Colon (tissue), 2 donors: ENCODE data around the gene CISD3.

Experiments used
- FAIRE-seq: peaks from 2 replicates; lab custom pipeline; 2012; peaks lifted over from hg19 to GRCh38; lab: Jason Lieb, UNC
- donor health status: control.
- donor health status: control.

Gene CISD3

DNA sequence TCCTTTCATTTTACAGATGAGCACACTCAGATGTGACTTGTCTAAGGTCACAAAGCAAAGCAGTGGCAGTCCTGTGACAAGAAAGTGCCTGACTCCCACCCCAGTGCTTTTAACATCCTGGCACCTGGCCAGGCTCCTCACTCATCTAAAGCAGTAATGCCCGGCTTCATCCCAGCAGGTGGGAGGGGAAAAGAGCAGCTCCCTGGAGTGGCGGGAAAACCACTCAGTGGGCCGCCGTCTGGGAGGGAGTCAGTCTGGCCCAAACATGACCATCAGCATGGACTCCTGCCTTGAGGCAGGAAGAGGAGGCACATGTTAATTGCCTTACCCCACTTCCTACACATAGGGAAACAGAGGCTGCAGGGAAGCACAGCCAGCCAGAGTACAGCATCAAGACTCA lies 15.4 kb downstream of the CISD3 start:
- FAIRE-seq = no peak

GRCh38 chr17:38746004-38746848 lies 16.1 kb downstream of the CISD3 start:
- no peak for FAIRE-seq

DNA sequence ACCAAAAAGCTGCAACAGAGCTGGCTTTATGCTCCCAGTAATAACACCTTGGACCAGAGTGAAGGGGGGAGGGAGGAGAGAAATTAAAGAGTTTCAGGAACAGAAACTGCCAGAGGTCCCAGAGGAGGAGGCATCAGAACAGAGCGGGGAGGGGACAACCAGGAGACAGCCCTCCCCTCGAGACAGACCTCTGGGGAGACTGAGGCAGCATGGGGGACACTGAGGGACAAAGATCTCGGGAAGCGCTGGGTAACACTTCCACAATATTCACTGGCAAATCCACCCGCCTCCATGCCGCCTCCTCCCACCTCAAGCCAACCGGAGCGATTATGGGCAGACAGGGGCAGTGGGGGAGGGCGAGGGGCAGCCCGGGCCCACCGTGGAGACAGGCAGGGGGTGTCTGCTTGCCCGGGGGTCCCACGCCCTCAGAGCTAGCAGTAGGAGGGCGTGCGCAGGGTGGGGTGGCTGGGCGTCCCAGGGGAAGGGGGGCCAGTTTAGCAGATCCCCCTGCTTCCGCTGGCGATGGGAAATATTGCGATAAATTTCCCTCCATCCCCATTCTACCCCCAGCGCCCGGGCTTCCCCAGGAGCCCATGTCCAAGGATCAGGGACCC lies 16.8 kb downstream of the CISD3 start:
- FAIRE-seq = no peak

DNA sequence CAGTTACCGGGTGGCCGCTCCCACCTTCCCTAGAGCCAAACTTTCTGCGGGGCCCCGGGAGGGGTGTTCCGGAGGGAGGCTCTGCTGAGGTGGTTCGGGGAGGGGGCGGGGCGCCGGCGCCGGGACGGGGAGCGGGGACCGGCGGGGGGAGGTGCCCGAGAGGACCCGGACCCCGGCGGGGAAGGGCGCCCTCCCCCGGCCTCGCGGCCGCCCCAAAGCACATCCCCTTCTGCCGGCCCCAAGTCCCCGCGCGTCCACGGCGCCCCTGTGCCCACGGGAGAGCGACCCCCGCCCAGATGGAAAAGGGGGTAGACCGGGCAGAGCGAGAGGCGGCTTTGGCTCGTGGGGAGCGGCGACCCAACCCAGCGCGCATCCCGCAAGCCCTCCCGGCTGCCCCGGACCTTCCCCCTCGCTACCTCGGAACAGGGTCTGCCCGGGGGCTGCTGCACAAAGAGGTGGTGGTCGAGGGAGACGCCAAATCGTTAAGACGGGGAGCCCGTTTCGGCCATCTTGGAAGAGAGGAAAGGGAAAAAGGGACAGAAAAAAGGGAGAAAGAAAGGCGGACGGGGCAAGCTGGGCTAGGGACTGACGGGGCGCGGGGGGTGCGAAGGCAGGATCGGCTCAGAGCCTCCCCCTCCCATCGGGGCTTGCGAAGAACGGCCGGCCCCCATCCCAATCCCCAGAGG lies 17.5 kb downstream of the CISD3 start:
- FAIRE-seq = no peak

DNA sequence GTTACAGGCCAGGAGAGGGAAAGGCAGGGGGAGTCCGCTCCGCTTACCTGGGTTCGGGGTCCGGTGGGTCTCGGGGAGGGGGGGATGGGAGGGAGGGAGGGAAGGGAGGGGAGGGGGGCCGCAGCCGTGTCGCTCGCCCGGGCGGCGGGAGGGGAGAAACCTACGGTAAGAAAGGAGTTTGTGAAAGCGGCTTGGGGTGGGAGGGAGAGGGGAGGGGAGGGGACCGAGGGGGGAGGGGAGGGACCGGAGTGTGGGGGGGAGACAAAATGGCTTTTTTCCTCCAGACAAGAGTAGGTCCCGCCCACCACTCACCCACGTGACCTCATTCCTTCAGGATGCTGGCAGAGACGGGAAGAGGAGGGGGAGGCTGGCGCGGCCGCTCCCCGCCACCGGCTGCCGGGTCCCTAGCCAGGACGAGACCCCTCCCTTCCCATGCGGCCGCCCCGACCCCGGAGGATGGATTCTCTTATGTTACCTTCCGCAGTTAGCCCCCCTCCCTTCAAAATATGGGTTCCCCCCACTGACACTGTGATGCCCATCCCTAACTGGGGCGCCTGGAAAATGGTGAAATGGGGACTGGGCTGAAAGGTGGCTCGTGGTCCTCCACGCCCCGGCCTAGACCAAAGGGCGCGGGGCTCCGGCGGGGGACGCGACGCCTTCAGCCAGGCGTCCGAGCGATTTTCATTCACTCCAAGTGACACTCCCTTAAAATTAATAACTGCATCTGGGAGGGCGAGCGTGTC lies 18.2 kb downstream of the CISD3 start, which contains the start of gene PCGF2:
Gene PCGF2, minus strand, starts transcription at position 188 of the 743 bp plus-strand sequence. CDS start 7,934 bp downstream, outside the sequence.
- FAIRE-seq = no peak

DNA sequence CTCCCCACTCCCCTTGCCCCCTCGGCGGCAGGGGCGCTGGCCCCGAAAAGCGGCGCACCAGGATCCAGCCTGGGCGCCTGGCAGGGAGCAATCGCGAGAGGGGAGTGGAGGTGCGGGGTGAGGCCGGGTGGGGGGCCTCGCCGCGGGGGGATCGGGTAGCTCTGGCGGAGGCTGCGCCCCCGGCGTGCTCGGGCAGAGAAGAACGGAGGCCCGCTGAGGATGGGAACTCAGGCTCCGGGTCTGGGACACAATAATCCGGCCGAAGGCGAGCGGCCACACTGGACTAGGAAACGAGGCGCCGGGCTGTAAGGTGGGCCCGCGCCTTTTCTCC lies 18.7 kb downstream of the CISD3 start:
- FAIRE-seq = no peak

DNA sequence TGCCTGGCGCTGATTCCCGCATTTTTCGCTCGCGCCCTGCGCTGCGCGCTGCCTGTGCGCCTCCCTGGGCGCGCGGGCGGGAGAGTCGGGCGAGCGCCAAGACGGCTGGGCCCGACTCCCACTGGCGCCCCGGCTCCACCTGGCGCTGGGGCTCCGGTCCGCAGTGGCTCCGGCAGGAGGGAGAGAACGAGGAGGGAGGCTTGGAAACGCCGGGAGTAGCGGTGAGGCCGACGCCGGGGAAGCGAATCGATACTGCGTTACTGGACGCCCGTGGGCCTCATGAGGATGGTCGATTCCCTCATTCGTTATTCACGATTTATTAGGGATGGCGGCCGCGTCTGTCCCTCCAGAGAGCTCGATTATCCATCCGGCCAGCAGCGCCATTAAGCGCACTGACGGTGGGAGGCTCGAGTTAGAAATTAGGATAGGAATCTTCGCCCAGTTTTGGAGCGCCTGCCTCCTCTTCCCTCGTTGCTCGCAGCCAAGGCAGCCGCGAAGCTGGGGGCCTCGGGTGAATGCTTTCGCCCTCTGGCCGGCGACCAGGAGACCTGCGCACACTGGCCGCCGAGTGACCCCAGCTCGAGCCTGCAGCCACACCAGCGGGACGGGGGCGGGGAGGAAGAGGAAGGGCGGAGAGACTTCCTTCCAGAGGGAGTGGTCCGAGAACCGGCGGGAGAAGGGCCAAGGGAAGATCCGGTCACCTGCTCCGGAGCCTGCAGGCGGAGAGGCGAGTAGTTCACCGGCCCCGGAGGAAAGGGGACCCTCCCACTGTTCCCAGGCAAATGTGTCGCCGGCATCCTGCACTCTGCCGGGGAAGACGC lies 19.3 kb downstream of the CISD3 start:
- FAIRE-seq = no peak

- no peak for FAIRE-seq
Observed at GRCh38 chr17:38750044-38750311, 19.8 kb downstream of the CISD3 start.

- no peak for FAIRE-seq
Observed at GRCh38 chr17:38750312-38751121, 20.4 kb downstream of the CISD3 start.

DNA sequence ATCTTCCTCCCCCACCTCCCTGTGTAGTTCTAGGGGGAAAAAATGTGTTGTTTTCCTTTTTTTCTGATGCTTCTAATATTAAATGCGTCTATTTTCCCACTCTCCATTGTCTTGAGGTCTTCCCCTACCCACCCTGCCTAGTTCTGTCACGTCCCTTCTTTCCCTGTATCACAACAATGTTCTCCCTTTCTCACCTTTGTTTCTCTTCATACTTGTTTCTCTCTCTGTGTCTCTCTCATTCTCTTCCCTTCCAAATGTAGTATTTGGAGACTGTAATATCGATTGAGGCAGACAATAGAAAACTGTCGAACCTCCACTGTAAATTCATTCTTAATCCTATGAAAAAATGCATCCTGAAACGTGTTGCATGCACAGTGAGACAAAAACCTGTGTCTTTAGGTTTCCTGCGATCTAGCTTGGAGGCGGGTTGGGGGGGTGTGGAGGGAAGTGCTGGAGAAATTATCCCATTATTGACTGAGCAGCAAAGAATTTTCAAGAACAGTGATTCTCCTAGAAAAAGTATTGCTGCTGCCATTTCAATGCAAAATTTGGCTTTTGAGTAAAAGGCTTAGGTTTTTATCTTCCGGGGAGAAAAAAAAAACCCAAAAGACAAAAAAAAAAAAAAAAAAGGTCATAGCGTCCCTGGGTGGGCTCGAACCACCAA lies 21.1 kb downstream of the CISD3 start:
- no peak for FAIRE-seq

- no peak for FAIRE-seq
Observed at GRCh38 chr17:38751808-38752307, 21.7 kb downstream of the CISD3 start.

DNA sequence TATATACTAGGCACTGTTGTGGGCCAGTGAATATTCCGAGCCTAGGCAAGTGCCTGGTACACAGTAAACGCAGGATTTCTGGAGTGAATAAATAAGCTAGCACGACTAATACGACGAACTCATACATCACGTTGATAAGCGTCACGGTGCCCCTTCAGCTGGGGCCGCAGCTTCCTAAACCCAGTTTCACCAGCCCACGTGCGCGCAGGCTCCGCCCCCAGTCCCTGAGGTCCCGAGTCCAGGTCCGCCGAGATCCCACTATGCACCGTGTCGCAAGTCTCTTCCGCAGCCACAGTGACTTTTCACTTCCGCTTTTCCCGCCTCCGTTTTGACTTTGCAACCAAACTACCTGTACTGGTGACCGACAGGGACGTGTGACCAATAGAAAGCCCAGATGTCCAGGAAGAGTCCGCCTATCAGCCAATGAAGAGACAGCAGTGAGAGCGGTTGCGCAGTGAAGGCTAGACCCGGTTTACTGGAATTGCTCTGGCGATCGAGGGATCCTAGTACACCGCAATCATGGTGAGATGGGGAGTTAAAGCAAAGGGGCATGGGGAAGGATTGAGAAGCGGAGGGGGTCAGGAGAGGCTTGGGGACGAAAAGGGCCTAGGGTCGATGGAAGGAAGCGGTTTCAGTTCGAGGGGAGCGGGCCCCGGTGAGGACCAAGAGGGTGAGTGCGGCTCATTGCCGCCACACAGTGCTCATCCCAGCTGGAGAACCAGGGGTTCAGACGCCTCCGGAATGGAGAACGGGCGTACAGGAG lies 22.3 kb downstream of the CISD3 start, which contains the start of gene PSMB3:
Gene PSMB3, plus strand, starts transcription at position 434 of the 763 bp plus-strand sequence. Its CDS starts 86 bp downstream, at position 520.
- FAIRE-seq = no peak

- FAIRE-seq = no peak
Observed at GRCh38 chr17:38753071-38753506, 22.9 kb downstream of the CISD3 start.

DNA sequence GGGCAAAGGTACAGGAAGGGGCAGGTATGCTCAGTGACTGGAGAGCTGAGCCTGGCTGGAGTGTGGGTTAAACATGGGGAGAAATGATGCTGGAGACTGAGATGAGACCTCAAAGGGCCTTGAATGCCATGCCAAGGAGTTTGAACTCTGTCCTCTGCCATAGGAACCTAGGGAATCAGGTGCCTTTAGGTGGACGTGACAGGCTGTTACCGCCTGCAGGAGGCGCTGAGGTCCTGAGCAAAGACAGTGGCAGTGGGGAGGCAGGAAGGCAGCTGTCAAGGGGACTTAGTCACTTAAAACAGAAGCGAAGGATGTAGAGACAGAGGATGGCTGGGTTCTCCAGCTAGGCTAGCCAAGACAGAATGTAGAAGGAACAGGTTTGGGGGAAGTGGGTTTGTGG lies 31.5 kb downstream of the CISD3 start:
- FAIRE-seq = no peak

- FAIRE-seq = no peak
Observed at GRCh38 chr17:38762231-38762630, 32.1 kb downstream of the CISD3 start.

DNA sequence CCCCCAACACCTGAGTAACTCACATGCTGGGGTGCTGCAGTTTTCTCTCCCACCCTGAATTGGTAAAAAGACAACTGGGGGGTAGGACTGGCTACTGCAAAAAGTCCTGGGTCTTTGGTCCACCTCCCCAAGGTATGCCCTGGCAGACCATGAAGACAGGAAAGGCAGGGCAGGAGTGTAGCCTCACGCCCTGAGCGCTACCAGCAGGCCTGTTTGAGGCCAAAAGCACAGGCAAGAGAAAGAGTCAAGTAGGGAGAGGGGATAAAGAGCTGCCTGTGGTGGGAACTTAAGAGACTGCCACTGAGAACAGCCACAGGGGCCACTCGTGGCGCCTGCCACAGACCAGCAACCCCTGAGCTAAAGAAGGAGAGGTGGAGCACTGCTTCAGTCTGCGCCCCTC lies 36.2 kb downstream of the CISD3 start:
- no peak for FAIRE-seq

- FAIRE-seq = no peak
Observed at GRCh38 chr17:38768417-38768816, 38.3 kb downstream of the CISD3 start.

- no peak for FAIRE-seq
Observed at GRCh38 chr17:38773258-38773657, 43.1 kb downstream of the CISD3 start.

DNA sequence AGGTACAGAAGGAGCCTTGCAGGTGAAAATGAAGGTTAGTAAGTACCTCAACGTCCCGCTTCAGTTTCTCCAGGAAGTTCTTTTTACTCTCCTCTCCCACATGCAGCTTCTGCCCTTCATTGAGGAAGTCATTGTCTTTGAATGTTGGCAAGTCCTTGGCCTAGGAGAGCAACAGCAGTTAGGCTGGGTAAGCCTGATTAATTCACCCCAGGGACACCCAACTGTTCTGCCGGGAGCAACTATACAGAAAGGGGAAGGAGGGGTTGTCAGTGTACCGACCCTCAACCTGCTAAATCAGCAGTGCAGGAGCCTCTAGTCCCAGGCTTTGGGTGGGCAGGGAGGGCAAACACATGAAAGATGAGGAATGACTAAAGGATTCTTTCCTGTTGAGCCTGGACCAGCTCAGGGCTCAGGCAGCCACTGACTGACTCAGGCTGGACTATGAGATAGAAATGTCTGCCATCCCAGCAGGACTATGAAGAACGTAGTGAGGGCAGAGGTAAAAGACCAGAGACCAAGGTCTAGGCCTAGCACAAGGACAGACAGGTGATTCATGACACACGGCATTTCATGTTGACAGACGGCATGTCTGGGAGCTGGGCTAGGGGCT lies 47.6 kb downstream of the CISD3 start:
- no peak for FAIRE-seq
